ENCODE measurements around the gene ZNF512B. TPM values are rescaled to one million over a fixed set of nuclear protein-coding genes. Genes with fewer than 3 reads are reported as not detected.

Gene ZNF512B
- total RNA-seq, 1 donor from 2014 or later, result 13.7 TPM

GRCh38 chr20:64009811-64010387 lies 40.2 kb upstream of the ZNF512B start:
- Histone ChIP-seq H3K9me3 (no peaks in the 10 kb centered on the region), H3K4me1 (no peaks in the 10 kb centered on the region), H3K27me3 (ENCODE audit: low read depth) (no peaks in the 10 kb centered on the region), H3K27ac (no peak overlapping the region), H3K4me3 (no peak overlapping the region), H3K36me3 (peaks cover 81% of the 10 kb centered on the region)
- ATAC-seq, result no peak
- intact Hi-C loops (cut with DNase I), result no loop called here
- TF ChIP-seq CTCF (IDR thresholded peaks at IDR 0.05), result no peak
- DNase-seq, result no peak

GRCh38 chr20:64006902-64007301 lies 37.2 kb upstream of the ZNF512B start:
- no peak for DNase-seq
- TF ChIP-seq CTCF (IDR thresholded peaks at IDR 0.05), result no peak
- Histone ChIP-seq H3K27ac (no peak overlapping the region), H3K27me3 (ENCODE audit: low read depth) (no peaks in the 10 kb centered on the region), H3K36me3 (peaks cover 88% of the 10 kb centered on the region), H3K4me3 (no peak overlapping the region), H3K9me3 (no peaks in the 10 kb centered on the region), H3K4me1 (peaks cover 9% of the 10 kb centered on the region)
- intact Hi-C loops (cut with DNase I), result no loop called here
- no peak for ATAC-seq

GRCh38 chr20:64006490-64006889 lies 36.8 kb upstream of the ZNF512B start:
- DNase-seq (no peak), ATAC-seq (no peak)
- Histone ChIP-seq H3K4me1 (peaks cover 9% of the 10 kb centered on the region), H3K4me3 (no peak overlapping the region), H3K27ac (no peak overlapping the region), H3K27me3 (ENCODE audit: low read depth) (no peaks in the 10 kb centered on the region), H3K36me3 (peaks cover 90% of the 10 kb centered on the region), H3K9me3 (no peaks in the 10 kb centered on the region)
- no peak for TF ChIP-seq CTCF (IDR thresholded peaks at IDR 0.05)
- intact Hi-C loops (cut with DNase I), result no loop called here

- H3K4me3 ChIP-seq, result no peak overlapping the region
- H3K27ac ChIP-seq, result no peak overlapping the region
- ATAC-seq, result peak in 1 of 2 donors; percentile 18
- H3K9me3 ChIP-seq, result no peaks in the 10 kb centered on the region
- no peak for DNase-seq
- peaks cover 90% of the 10 kb centered on the region for H3K36me3 ChIP-seq
- H3K27me3 ChIP-seq (ENCODE audit: low read depth), result no peaks in the 10 kb centered on the region
- no peak for TF ChIP-seq CTCF (IDR thresholded peaks at IDR 0.05)
- intact Hi-C loops (cut with DNase I), result no loop called here
- H3K4me1 ChIP-seq, result peaks cover 9% of the 10 kb centered on the region
These were observed 35.7 kb upstream of the ZNF512B start for GRCh38 chr20:64005394-64005793.

GRCh38 chr20:64003960-64004725 lies 34.4 kb upstream of the ZNF512B start:
- Histone ChIP-seq H3K4me3 (no peak overlapping the region), H3K27me3 (ENCODE audit: low read depth) (no peaks in the 10 kb centered on the region), H3K9me3 (no peaks in the 10 kb centered on the region), H3K27ac (no peak overlapping the region), H3K4me1 (peaks cover 9% of the 10 kb centered on the region), H3K36me3 (peaks cover 94% of the 10 kb centered on the region)
- no peak for TF ChIP-seq CTCF (IDR thresholded peaks at IDR 0.05)
- intact Hi-C loops (cut with DNase I), result no loop called here
- DNase-seq (no peak), ATAC-seq (peak; percentile 33 to 35)

Measured in lower lobe of right lung (tissue), 2 donors.